Smooth muscle cell of the brain vasculature (primary cell): Measurements from ENCODE around the gene ANKRD40CL.

Source experiments
- DNase-seq: peaks from one replicate; pipeline ENCODE4 v3.0.0-alpha.2; 2012; ENCODE audit warnings: low read depth, low spot score

Gene ANKRD40CL

DNA sequence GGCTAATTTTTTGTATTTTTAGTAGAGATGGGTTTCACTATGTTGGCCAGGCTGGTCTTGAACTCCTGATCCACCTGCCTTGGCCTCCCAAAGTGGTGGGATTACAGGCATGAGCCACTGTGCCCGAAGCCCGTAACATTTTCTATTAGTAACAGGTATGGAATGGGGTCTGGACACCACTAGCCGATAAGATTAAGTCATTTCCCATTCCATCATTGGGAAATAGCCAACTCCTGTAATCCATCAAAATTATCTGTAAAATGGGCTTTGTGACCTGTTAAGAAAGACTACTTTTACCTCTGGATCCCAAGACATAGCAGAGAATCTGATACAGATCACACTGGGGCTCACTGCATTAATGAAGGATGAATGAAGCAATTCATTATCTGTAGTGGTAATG is 51.8 kb downstream of the ANKRD40CL start:
- DNase-seq = no peak

DNA sequence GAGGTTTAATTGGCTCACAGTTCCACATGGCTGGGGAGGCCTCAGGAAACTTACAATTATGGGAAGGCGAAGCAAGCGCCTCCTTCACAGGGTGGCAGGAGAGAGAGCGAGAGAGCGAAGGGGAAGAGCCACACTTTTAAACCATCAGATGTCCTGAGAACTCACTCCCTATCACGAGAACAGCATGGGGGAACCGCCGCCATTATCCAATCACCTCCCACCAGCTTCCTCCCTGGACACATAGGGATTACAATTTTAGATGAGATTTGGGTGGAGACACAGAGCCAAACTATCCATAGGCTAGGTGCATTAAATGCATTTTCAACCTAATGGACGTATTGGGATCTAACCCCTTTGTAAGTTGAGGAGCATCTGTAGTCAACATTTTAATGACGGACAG is 54.7 kb downstream of the ANKRD40CL start:
- DNase-seq = no peak
